Transverse colon (tissue), 4 donors: ENCODE measurements around the gene OSBPL7. TPM values are rescaled to one million over a fixed set of nuclear protein-coding genes. Genes with fewer than 3 reads are reported as not detected.

ENCODE experiments used
- DNase-seq: peaks from one replicate; pipeline ENCODE4 v3.0.0-alpha.2; 2019
- H3K27ac ChIP-seq, 4 donors: fragments of 200-600 bp; sonication (generic); 2 replicates each; pipeline ENCODE4 v1.5.1; 2016 to 2018; ENCODE audit warnings: inconsistent platforms in 4 of 4
- H3K27me3 ChIP-seq: fragments of 200-600 bp; sonication (generic); 2 replicates; pipeline ENCODE4 v1.5.1; 2017; ENCODE audit warnings: inconsistent platforms
- H3K36me3 ChIP-seq, 4 donors: fragments of 200-600 bp; sonication (generic); 2 replicates each; pipeline ENCODE4 v1.5.1; 2017 to 2019; ENCODE audit warnings: inconsistent platforms in 4 of 4
- H3K4me1 ChIP-seq, 4 donors: fragments of 200-600 bp; sonication (generic); 2 replicates each; pipeline ENCODE4 v1.5.1; 2017 to 2020; ENCODE audit warnings: inconsistent platforms in 4 of 4
- H3K4me3 ChIP-seq, 4 donors: fragments of 200-600 bp; sonication (generic); 1 replicate in 1 of 4; 2 replicates in 3 of 4; pipeline versions ENCODE4 v1.5.1 to v1.6.1; 2017 to 2019; ENCODE audit warnings: inconsistent platforms in 4 of 4
- H3K9me3 ChIP-seq, 2 donors: fragments of 200-600 bp; sonication (generic); 2 replicates each; pipeline ENCODE4 v1.5.1; 2017 to 2019; ENCODE audit warnings: inconsistent platforms in 2 of 2
- EP300 ChIP-seq: sonication (generic); formaldehyde crosslinking; IDR thresholded peaks from one replicate; pipeline ENCODE4 v1.6.1; 2017; ENCODE audit warnings: antibody characterized with exemption, low read depth
- POLR2A ChIP-seq: fragments of 450-650 bp; IDR thresholded peaks from one replicate; pipeline ENCODE4 v1.6.1; 2016; ENCODE audit warnings: antibody characterized with exemption, mild to moderate bottlenecking, moderate library complexity
- POLR2AphosphoS5 ChIP-seq, 3 donors: sonication (generic); formaldehyde crosslinking; IDR thresholded peaks; one replicate each; pipeline ENCODE4 v1.6.1; 2016; ENCODE audit warnings: antibody characterized with exemption in 3 of 3
- WGBS, 2 donors: methylation state at CpG; one replicate each; pipeline ENCODE4 v1.1.5; 2018; ENCODE audit warnings: low coverage in 1 of 2; 5-methylcytosine and 5-hydroxymethylcytosine counted together
- in situ Hi-C, 4 donors: fragments of 200-750 bp; cut with MboI; loops; one replicate each; pipeline versions ENCODE4 v1.15.0 to v1.15.1; 2017; ENCODE audit warnings: low sequenced_read_pairs in 3 of 4, low pct_ligation_motif_present in 1 of 4, low pct_unique_long_range_greater_than_20kb in 1 of 4
- intact Hi-C: fragments of 100-400 bp; cut with DNase I; formaldehyde crosslinking; loops from one replicate; pipeline ENCODE4 v1.15.1; 2023; ENCODE audit warnings: low total_unique reads
- total RNA-seq, 4 donors: library from RNA; depleted of rRNA; stranded (reverse); fragments of >200 nt; gene quantifications; one replicate each; pipeline ENCODE4 v1.1.0, GENCODE V29; 2016
- TF ChIP-seq, protein P1 (sequence below), 5 experiments: fragments of 200-600 bp in 3 of 5; fragments of 450-650 bp in 2 of 5; sonication (generic) in 3 of 5; IDR thresholded peaks; 1 replicate in 2 of 5; 2 replicates in 3 of 5; pipeline ENCODE4 v1.5.1; 2016 to 2017; ENCODE audit warnings: antibody characterized with exemption in 5 of 5, inconsistent platforms in 3 of 5, mild to moderate bottlenecking in 2 of 5, moderate library complexity in 1 of 5

OSBPL7 gene
- total RNA-seq, 4 donors from 2014 or later = 53.5 to 148 (median 75.0) TPM

- peak overlapping the region in 3 of 4 donors; percentile 40 to 55 (median 45) for H3K4me3 ChIP-seq
- in situ Hi-C loops = no loop called here
Observed at GRCh38 chr17:47850373-47850691, 28.7 kb upstream of the OSBPL7 start.

DNA sequence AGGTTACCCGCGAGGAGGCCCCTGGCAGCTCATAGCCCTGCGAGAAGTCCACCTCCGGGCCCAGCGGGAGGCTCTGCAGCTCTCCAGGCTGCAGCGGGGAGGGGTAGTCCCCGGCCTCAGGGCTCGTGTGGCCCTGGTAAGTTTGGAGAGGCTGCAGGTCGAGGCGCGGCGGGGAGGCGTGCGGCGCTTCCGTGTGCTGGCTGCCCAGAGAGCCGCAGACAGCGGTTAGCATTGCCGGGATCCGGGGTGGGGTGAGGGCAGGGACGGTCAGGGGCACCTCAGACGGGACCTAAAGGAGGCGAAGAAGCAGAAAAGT is 26.6 kb upstream of the OSBPL7 start:
- WGBS, 2 donors = 69% methylated on average over 19 of the region's 23 CpGs; no CpG with 5 or more reads in 1 of the 2 donors
- no peak for DNase-seq
- no peak overlapping the region for H3K27ac ChIP-seq
- H3K36me3 ChIP-seq = no peaks in the 10 kb centered on the region
- H3K4me1 ChIP-seq = peaks cover 7 to 28% (median 18%) of the 10 kb centered on the region in 4 donors
- H3K4me3 ChIP-seq = no peak overlapping the region
- no peak for TF ChIP-seq EP300
- H3K27me3 ChIP-seq = peaks cover 70% of the 10 kb centered on the region
- H3K9me3 ChIP-seq = no peaks in the 10 kb centered on the region
- in situ Hi-C loops = loop anchor here in 1 of 4 donors (25.0 kb wide), 1 partner anchor 114 kb away; the partner anchor contains the start of genes CDK5RAP3 and PRR15L
- intact Hi-C loops = loop anchor here (10.0 kb wide), 1 partner anchor 97 kb away; the partner anchor contains the start of gene PNPO

More at GRCh38 chr17:47850373-47850691, 28.7 kb upstream of the OSBPL7 start:
- H3K9me3 ChIP-seq = no peaks in the 10 kb centered on the region
- peaks cover 92% of the 10 kb centered on the region for H3K27me3 ChIP-seq
- no peaks in the 10 kb centered on the region for H3K36me3 ChIP-seq
- 42% methylated on average over 9 of the region's 9 CpGs; no CpG with 5 or more reads in 1 of the 2 donors for WGBS, 2 donors
- TF ChIP-seq, protein P1, sequence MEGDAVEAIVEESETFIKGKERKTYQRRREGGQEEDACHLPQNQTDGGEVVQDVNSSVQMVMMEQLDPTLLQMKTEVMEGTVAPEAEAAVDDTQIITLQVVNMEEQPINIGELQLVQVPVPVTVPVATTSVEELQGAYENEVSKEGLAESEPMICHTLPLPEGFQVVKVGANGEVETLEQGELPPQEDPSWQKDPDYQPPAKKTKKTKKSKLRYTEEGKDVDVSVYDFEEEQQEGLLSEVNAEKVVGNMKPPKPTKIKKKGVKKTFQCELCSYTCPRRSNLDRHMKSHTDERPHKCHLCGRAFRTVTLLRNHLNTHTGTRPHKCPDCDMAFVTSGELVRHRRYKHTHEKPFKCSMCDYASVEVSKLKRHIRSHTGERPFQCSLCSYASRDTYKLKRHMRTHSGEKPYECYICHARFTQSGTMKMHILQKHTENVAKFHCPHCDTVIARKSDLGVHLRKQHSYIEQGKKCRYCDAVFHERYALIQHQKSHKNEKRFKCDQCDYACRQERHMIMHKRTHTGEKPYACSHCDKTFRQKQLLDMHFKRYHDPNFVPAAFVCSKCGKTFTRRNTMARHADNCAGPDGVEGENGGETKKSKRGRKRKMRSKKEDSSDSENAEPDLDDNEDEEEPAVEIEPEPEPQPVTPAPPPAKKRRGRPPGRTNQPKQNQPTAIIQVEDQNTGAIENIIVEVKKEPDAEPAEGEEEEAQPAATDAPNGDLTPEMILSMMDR (IDR thresholded peaks at IDR 0.05) = no peak
- intact Hi-C loops = no loop called here
- H3K4me1 ChIP-seq = peaks cover 4 to 24% (median 14%) of the 10 kb centered on the region in 4 donors
- peak overlapping the region in 3 of 4 donors; percentile 68 to 74 (median 72) for H3K27ac ChIP-seq
- no peak for DNase-seq

GRCh38 chr17:47847341-47848197 is 26.0 kb upstream of the OSBPL7 start:
- intact Hi-C loops = loop anchor here (10.0 kb wide), 1 partner anchor 97 kb away; the partner anchor contains the start of gene PNPO
- in situ Hi-C loops = loop anchor here in 1 of 4 donors (25.0 kb wide), 1 partner anchor 115 kb away; the partner anchor contains the start of genes CDK5RAP3 and PRR15L
- TF ChIP-seq EP300 = no peak
- TF ChIP-seq, protein P1 (IDR thresholded peaks at IDR 0.05) = peak in 2 of 5 experiments; percentile 6 to 10
- no peak overlapping the region for H3K27ac ChIP-seq
- WGBS, 2 donors = 41% methylated on average over 49 of the region's 71 CpGs; no CpG with 5 or more reads in 1 of the 2 donors
- no peaks in the 10 kb centered on the region for H3K36me3 ChIP-seq
- no peak overlapping the region for H3K4me3 ChIP-seq
- no peaks in the 10 kb centered on the region for H3K9me3 ChIP-seq
- DNase-seq = no peak
- peaks cover 64% of the 10 kb centered on the region for H3K27me3 ChIP-seq
- peaks cover 8 to 34% (median 23%) of the 10 kb centered on the region in 4 donors for H3K4me1 ChIP-seq

- peaks cover 57% of the 10 kb centered on the region for H3K27me3 ChIP-seq
- no peaks in the 10 kb centered on the region for H3K36me3 ChIP-seq
- TF ChIP-seq POLR2A (no peak), EP300 (no peak), POLR2AphosphoS5 (IDR thresholded peaks at IDR 0.05) (no peak)
- TF ChIP-seq, protein P1 (IDR thresholded peaks at IDR 0.05) = no peak
- peaks cover 8 to 40% (median 28%) of the 10 kb centered on the region in 4 donors for H3K4me1 ChIP-seq
- H3K4me3 ChIP-seq = no peak overlapping the region
- 57% methylated on average over 30 of the region's 31 CpGs; no CpG with 5 or more reads in 1 of the 2 donors for WGBS, 2 donors
- no peak for DNase-seq
- H3K27ac ChIP-seq = no peak overlapping the region
- no peaks in the 10 kb centered on the region for H3K9me3 ChIP-seq
- intact Hi-C loops = loop anchor here (10.0 kb wide), 1 partner anchor 98 kb away; the partner anchor contains the start of gene PNPO
- in situ Hi-C loops = loop anchor here in 1 of 4 donors (25.0 kb wide), 1 partner anchor 115 kb away; the partner anchor contains the start of genes CDK5RAP3 and PRR15L
Observed at GRCh38 chr17:47846716-47847340, 25.2 kb upstream of the OSBPL7 start.
